ENCODE measurements around the gene PLCB2.

DNA sequence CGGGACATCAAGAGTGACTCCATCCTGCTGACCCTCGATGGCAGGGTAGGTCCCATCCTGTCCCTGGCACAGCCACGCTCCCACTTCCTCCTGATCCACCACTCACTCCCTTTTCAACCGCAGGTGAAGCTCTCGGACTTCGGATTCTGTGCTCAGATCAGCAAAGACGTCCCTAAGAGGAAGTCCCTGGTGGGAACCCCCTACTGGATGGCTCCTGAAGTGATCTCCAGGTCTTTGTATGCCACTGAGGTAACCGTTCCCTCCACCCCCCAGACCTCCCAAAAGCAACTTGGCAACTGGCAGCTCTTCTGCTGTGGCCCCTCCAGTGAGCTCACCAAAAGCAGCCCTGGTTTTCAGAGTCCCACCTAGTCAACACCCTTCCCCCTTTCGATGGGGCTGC, 34.3 kb downstream of the PLCB2 start:
- no peak for TF ChIP-seq POLR2A (IDR thresholded peaks at IDR 0.05; ENCODE audit: low read depth, low read length)
- TF ChIP-seq POLR2AphosphoS5 (IDR thresholded peaks at IDR 0.05; ENCODE audit: low read depth, low read length): no peak

All from GM12892 (cell line).